ENCODE data around the gene EGFR.

EGFR gene

DNA sequence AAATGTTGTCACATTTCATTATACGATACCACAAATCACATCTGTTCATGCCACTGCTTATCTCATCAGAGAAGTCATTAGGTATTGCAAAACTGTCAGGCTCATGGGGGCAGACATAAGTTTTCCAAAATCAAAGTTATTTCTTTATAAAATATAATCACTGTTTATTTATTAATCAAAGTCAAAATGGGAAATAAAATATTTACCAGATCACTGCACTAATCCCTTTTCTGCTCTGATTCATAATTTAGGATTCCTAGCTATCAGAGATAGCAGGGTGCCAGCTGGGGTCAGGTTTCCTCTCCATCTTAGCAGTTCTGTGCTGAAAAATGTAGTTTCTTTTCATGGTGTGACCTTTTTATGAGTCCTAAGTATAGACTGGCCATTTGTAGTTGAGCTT, 228.6 kb downstream of the EGFR start:
- H3K79me2 ChIP-seq (ENCODE audit: insufficient read depth, low read length), result no peaks in the 10 kb centered on the region
- no peak overlapping the region for H3K9ac ChIP-seq (ENCODE audit: low read depth, low read length, poor library complexity, severe bottlenecking)
- no peak overlapping the region for H2AFZ ChIP-seq (ENCODE audit: low read length)
- no peaks in the 10 kb centered on the region for H3K36me3 ChIP-seq (ENCODE audit: insufficient read depth, low read length)
- H3K4me3 ChIP-seq (ENCODE audit: low read length, poor library complexity, severe bottlenecking), result no peak overlapping the region
- no peak overlapping the region for H3K4me2 ChIP-seq (ENCODE audit: low read depth, low read length, poor library complexity, severe bottlenecking)
- H3K4me1 ChIP-seq (ENCODE audit: insufficient read depth, low read length, poor library complexity, severe bottlenecking), result no peaks in the 10 kb centered on the region
- TF ChIP-seq, protein P1, sequence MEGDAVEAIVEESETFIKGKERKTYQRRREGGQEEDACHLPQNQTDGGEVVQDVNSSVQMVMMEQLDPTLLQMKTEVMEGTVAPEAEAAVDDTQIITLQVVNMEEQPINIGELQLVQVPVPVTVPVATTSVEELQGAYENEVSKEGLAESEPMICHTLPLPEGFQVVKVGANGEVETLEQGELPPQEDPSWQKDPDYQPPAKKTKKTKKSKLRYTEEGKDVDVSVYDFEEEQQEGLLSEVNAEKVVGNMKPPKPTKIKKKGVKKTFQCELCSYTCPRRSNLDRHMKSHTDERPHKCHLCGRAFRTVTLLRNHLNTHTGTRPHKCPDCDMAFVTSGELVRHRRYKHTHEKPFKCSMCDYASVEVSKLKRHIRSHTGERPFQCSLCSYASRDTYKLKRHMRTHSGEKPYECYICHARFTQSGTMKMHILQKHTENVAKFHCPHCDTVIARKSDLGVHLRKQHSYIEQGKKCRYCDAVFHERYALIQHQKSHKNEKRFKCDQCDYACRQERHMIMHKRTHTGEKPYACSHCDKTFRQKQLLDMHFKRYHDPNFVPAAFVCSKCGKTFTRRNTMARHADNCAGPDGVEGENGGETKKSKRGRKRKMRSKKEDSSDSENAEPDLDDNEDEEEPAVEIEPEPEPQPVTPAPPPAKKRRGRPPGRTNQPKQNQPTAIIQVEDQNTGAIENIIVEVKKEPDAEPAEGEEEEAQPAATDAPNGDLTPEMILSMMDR (conservative IDR thresholded peaks at IDR 0.05; ENCODE audit: low read length), result no peak
- no peak for TF ChIP-seq EZH2phosphoT487 (IDR thresholded peaks at IDR 0.05; ENCODE audit: borderline replicate concordance)
- H3K9me2 ChIP-seq (replicated peaks; ENCODE audit: low read depth, low read length), result no peaks in the 10 kb centered on the region
- H4K20me1 ChIP-seq (ENCODE audit: insufficient read depth, low read length, poor library complexity, severe bottlenecking), result no peaks in the 10 kb centered on the region
- H3K9me3 ChIP-seq (ENCODE audit: insufficient read depth, low read depth, low read length), result no peaks in the 10 kb centered on the region; the same call in 1 of the 2 replicates
- no peaks in the 10 kb centered on the region for H3F3A ChIP-seq (ENCODE audit: low read depth)
- no peaks in the 10 kb centered on the region for H3K27me3 ChIP-seq (ENCODE audit: insufficient read depth, low read length, poor library complexity, severe bottlenecking)

DNA sequence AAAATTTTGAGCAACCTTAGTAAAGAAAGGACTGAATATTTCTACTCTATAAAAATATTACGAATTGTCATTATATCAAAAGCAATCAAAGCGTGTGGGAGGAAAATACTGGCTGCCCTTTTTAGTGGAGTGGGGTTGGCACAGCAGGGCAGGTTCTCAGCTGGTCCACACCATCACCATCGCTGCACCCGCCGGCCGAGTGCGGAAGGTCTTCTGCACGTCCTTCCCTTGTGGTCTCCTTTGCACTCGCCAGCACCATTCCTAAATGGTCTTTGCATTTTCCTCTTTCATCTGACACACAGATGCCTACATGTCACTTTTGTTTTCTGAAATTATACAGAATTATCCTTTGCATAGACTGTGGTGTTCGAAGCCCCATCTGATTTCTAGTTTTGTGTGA, 229.7 kb downstream of the EGFR start:
- Histone ChIP-seq H3K4me3 (ENCODE audit: low read length, poor library complexity, severe bottlenecking) (no peak overlapping the region), H2AFZ (ENCODE audit: low read length) (no peak overlapping the region), H3K79me2 (ENCODE audit: insufficient read depth, low read length) (no peaks in the 10 kb centered on the region), H3K36me3 (ENCODE audit: insufficient read depth, low read length) (no peaks in the 10 kb centered on the region), H3K9ac (ENCODE audit: low read depth, low read length, poor library complexity, severe bottlenecking) (no peak overlapping the region), H3K4me1 (ENCODE audit: insufficient read depth, low read length, poor library complexity, severe bottlenecking) (no peaks in the 10 kb centered on the region), H3F3A (ENCODE audit: low read depth) (no peaks in the 10 kb centered on the region), H3K9me2 (replicated peaks; ENCODE audit: low read depth, low read length) (no peaks in the 10 kb centered on the region), H4K20me1 (ENCODE audit: insufficient read depth, low read length, poor library complexity, severe bottlenecking) (no peaks in the 10 kb centered on the region), H3K9me3 (ENCODE audit: insufficient read depth, low read depth, low read length) (no peaks in the 10 kb centered on the region; the same call in 1 of the 2 replicates), H3K4me2 (ENCODE audit: low read depth, low read length, poor library complexity, severe bottlenecking) (no peak overlapping the region), H3K27me3 (ENCODE audit: insufficient read depth, low read length, poor library complexity, severe bottlenecking) (no peaks in the 10 kb centered on the region)
- no peak for TF ChIP-seq EZH2phosphoT487 (IDR thresholded peaks at IDR 0.05; ENCODE audit: borderline replicate concordance)

DNA sequence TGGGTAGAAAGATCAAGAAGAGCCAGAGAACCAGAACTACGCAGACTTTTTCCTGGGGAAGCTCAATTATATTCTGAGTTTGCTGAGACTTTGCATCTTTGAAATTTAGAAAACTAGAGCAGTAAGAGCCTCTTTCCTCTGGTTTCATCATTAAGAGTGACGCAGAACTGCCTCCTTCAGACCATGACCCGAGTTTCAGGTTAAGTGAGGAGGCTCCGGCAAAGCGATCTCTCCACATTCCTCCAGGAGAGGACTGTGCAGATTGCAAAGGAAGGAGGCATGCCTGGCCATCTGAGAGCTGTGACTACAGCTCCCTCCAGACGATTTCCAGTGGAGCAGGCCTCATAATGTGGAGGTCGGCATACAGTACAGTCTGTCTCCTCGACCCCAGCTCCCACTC, 230.5 kb downstream of the EGFR start:
- TF ChIP-seq EZH2phosphoT487 (IDR thresholded peaks at IDR 0.05; ENCODE audit: borderline replicate concordance), result no peak
- TF ChIP-seq, protein P1 (conservative IDR thresholded peaks at IDR 0.05; ENCODE audit: low read length), result no peak
- H4K20me1 ChIP-seq (ENCODE audit: insufficient read depth, low read length, poor library complexity, severe bottlenecking), result no peaks in the 10 kb centered on the region
- no peaks in the 10 kb centered on the region for H3F3A ChIP-seq (ENCODE audit: low read depth)
- H3K9me2 ChIP-seq (replicated peaks; ENCODE audit: low read depth, low read length), result no peaks in the 10 kb centered on the region
- no peaks in the 10 kb centered on the region for H3K36me3 ChIP-seq (ENCODE audit: insufficient read depth, low read length)
- H3K79me2 ChIP-seq (ENCODE audit: insufficient read depth, low read length), result no peaks in the 10 kb centered on the region
- H3K27me3 ChIP-seq (ENCODE audit: insufficient read depth, low read length, poor library complexity, severe bottlenecking), result no peaks in the 10 kb centered on the region
- no peak overlapping the region for H3K4me3 ChIP-seq (ENCODE audit: low read length, poor library complexity, severe bottlenecking)
- no peaks in the 10 kb centered on the region for H3K4me1 ChIP-seq (ENCODE audit: insufficient read depth, low read length, poor library complexity, severe bottlenecking)
- H3K9me3 ChIP-seq (ENCODE audit: insufficient read depth, low read depth, low read length), result no peaks in the 10 kb centered on the region; the same call in 1 of the 2 replicates
- H3K9ac ChIP-seq (ENCODE audit: low read depth, low read length, poor library complexity, severe bottlenecking), result no peak overlapping the region
- H2AFZ ChIP-seq (ENCODE audit: low read length), result no peak overlapping the region
- no peak overlapping the region for H3K4me2 ChIP-seq (ENCODE audit: low read depth, low read length, poor library complexity, severe bottlenecking)

DNA sequence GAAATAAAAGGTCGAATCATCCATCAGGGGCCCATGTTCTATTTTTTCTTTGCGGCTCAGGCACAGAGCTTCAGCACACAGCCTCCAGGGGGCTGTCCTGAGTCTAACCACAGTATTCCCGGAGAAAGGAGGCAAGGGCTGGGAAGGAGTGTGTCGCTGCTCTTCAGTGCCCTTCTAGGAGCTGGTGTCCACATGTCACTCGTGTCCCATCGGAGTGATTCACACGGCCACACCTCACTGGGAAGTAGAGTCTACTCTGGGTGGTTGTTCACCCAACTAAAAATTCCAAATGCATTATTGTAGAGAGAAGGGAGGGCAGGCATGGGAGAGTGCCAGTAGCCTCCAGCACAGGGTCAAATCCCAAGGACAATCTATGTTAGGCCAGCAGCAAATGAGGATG, 231.5 kb downstream of the EGFR start:
- H3K9me3 ChIP-seq (ENCODE audit: insufficient read depth, low read depth, low read length), result no peaks in the 10 kb centered on the region; the same call in 1 of the 2 replicates
- H2AFZ ChIP-seq (ENCODE audit: low read length), result no peak overlapping the region
- TF ChIP-seq EZH2phosphoT487 (IDR thresholded peaks at IDR 0.05; ENCODE audit: borderline replicate concordance), result no peak
- TF ChIP-seq, protein P1 (conservative IDR thresholded peaks at IDR 0.05; ENCODE audit: low read length), result no peak
- H3F3A ChIP-seq (ENCODE audit: low read depth), result no peaks in the 10 kb centered on the region
- H3K9ac ChIP-seq (ENCODE audit: low read depth, low read length, poor library complexity, severe bottlenecking), result no peak overlapping the region
- no peaks in the 10 kb centered on the region for H3K79me2 ChIP-seq (ENCODE audit: insufficient read depth, low read length)
- H3K4me1 ChIP-seq (ENCODE audit: insufficient read depth, low read length, poor library complexity, severe bottlenecking), result no peaks in the 10 kb centered on the region
- no peaks in the 10 kb centered on the region for H4K20me1 ChIP-seq (ENCODE audit: insufficient read depth, low read length, poor library complexity, severe bottlenecking)
- H3K9me2 ChIP-seq (replicated peaks; ENCODE audit: low read depth, low read length), result no peaks in the 10 kb centered on the region
- no peaks in the 10 kb centered on the region for H3K27me3 ChIP-seq (ENCODE audit: insufficient read depth, low read length, poor library complexity, severe bottlenecking)
- no peak overlapping the region for H3K4me2 ChIP-seq (ENCODE audit: low read depth, low read length, poor library complexity, severe bottlenecking)
- no peaks in the 10 kb centered on the region for H3K36me3 ChIP-seq (ENCODE audit: insufficient read depth, low read length)
- H3K4me3 ChIP-seq (ENCODE audit: low read length, poor library complexity, severe bottlenecking), result no peak overlapping the region

All from Loucy (cell line).